Activated T-cell treated with anti-CD3 and anti-CD28 coated beads, Interleukin-2, amount 50 U/mL, for 4 hours (primary cell): Measurements from ENCODE around the gene YTHDF1. TPM values are rescaled to one million over a fixed set of nuclear protein-coding genes. Genes with fewer than 3 reads are reported as not detected.
A peak's percentile ranks its signal among the peaks of the same experiment; 100 is the strongest.

Experiments
- ATAC-seq, 2 donors: fragments of 200-7000 bp; cut with Tn5 transposase; one replicate each; pipeline ENCODE4 v1.10.0; 2021
- DNase-seq: peaks from one replicate; pipeline ENCODE4 v3.0.0-alpha.2; 2020
- H3K27me3 Mint-ChIP-seq: one replicate; pipeline ENCODE4 v1.8.0; 2021; ENCODE audit warnings: low read depth, mixed read lengths
- H3K36me3 Mint-ChIP-seq: one replicate; pipeline ENCODE4 v1.8.0; 2022; ENCODE audit warnings: mixed read lengths; ENCODE audit not compliant: insufficient read depth
- H3K4me1 Mint-ChIP-seq: one replicate; pipeline ENCODE4 v1.8.0; 2021; ENCODE audit warnings: low read depth, mixed read lengths
- H3K4me3 Mint-ChIP-seq: one replicate; pipeline ENCODE4 v1.8.0; 2021; ENCODE audit warnings: mild to moderate bottlenecking, moderate library complexity, mixed read lengths
- H3K9me3 Mint-ChIP-seq: one replicate; pipeline ENCODE4 v1.8.0; 2021; ENCODE audit warnings: mixed read lengths
- total RNA-seq, 3 donors: library from RNA; stranded (reverse); gene quantifications; one replicate each; pipeline ENCODE4 v1.2.1, GENCODE V29; 2021

Gene YTHDF1
- total RNA-seq, 3 donors from 2014 or later, result 53.5 to 59.6 (median 55.6) TPM

DNA sequence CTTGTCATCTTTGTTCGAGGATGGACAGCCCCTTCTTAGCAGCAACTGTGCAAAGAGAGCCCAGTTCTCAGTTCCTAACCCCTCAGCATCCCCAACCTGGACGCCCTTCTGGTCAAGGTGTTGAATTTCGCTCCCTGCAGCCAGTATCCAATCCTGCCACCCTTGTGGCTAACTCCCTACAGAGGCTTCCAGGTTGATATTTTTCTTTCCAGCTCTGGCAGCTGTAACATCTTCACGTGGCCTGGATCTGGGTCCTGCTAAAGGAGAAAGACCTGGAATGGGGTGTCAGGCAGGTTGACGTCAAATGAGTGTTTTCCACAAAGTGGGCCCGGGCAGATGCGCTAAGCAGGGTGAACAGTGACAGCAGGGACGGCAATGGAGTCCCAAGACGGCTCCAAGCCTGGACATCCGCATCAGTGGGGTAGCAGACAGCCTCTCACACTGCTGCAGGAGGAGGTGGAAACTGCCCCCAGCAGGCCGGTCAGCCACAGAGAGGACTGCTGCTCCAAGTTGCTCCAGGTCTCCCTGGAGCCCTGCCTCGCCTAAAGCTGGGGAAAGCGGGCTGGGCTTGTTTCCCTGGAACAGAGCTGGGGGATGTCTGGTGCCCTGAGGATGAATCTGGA is 1.0 kb upstream of the YTHDF1 start:
- no peak for ATAC-seq
- Mint-ChIP-seq H3K4me3 (peak overlapping the region; percentile 82), H3K4me1 (peaks cover 38% of the 10 kb centered on the region), H3K36me3 (peaks cover 25% of the 10 kb centered on the region), H3K9me3 (no peaks in the 10 kb centered on the region), H3K27me3 (peaks cover 6% of the 10 kb centered on the region)
- no peak for DNase-seq

GRCh38 chr20:63215101-63216040 is 560 bp downstream of the YTHDF1 start:
- Mint-ChIP-seq H3K4me1 (peaks cover 48% of the 10 kb centered on the region), H3K27me3 (peaks cover 6% of the 10 kb centered on the region), H3K4me3 (peak overlapping the region; percentile 97), H3K36me3 (peaks cover 28% of the 10 kb centered on the region), H3K9me3 (no peaks in the 10 kb centered on the region)
- ATAC-seq (peak; percentile 4 to 8), DNase-seq (no peak)

- peak overlapping the region; percentile 97 for H3K4me3 Mint-ChIP-seq
- peaks cover 53% of the 10 kb centered on the region for H3K4me1 Mint-ChIP-seq
- no peaks in the 10 kb centered on the region for H3K9me3 Mint-ChIP-seq
- ATAC-seq (no peak), DNase-seq (no peak)
- H3K36me3 Mint-ChIP-seq, result peaks cover 28% of the 10 kb centered on the region
- H3K27me3 Mint-ChIP-seq, result no peaks in the 10 kb centered on the region
These were observed 1.4 kb downstream of the YTHDF1 start for GRCh38 chr20:63214514-63214913.

DNA sequence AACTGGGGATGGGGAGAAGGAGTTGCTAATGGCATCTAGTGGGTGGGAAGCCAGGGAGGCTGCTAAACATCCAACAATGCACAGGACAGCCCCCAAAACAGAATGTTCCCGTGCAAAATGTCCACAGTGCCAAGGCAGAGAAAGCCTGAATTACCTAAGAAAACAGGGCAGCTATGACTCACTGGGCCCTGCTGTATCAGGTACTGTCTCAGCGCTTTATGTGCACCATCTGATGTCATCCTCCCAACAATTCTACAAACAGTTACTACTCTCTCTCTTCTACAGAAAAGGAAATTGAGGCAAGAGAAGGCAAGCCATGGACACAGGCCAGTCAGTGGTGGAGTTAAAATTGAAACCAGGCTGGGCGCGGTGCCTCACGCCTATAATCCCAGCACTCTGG is 3.1 kb downstream of the YTHDF1 start:
- H3K4me1 Mint-ChIP-seq, result peaks cover 58% of the 10 kb centered on the region
- no peaks in the 10 kb centered on the region for H3K9me3 Mint-ChIP-seq
- no peaks in the 10 kb centered on the region for H3K27me3 Mint-ChIP-seq
- DNase-seq (no peak), ATAC-seq (no peak)
- H3K36me3 Mint-ChIP-seq, result peaks cover 31% of the 10 kb centered on the region
- peak overlapping the region; percentile 40 for H3K4me3 Mint-ChIP-seq

- peak overlapping the region; percentile 28 for H3K4me3 Mint-ChIP-seq
- peaks cover 33% of the 10 kb centered on the region for H3K36me3 Mint-ChIP-seq
- H3K9me3 Mint-ChIP-seq, result no peaks in the 10 kb centered on the region
- ATAC-seq (no peak), DNase-seq (no peak)
- H3K4me1 Mint-ChIP-seq, result peaks cover 58% of the 10 kb centered on the region
- no peaks in the 10 kb centered on the region for H3K27me3 Mint-ChIP-seq
These were observed 3.6 kb downstream of the YTHDF1 start for GRCh38 chr20:63212393-63212730.

GRCh38 chr20:63210011-63210605 is 5.8 kb downstream of the YTHDF1 start:
- Mint-ChIP-seq H3K4me1 (peaks cover 50% of the 10 kb centered on the region), H3K27me3 (no peaks in the 10 kb centered on the region), H3K4me3 (no peak overlapping the region), H3K9me3 (no peaks in the 10 kb centered on the region), H3K36me3 (peaks cover 41% of the 10 kb centered on the region)
- no peak for DNase-seq
- ATAC-seq, result no peak

DNA sequence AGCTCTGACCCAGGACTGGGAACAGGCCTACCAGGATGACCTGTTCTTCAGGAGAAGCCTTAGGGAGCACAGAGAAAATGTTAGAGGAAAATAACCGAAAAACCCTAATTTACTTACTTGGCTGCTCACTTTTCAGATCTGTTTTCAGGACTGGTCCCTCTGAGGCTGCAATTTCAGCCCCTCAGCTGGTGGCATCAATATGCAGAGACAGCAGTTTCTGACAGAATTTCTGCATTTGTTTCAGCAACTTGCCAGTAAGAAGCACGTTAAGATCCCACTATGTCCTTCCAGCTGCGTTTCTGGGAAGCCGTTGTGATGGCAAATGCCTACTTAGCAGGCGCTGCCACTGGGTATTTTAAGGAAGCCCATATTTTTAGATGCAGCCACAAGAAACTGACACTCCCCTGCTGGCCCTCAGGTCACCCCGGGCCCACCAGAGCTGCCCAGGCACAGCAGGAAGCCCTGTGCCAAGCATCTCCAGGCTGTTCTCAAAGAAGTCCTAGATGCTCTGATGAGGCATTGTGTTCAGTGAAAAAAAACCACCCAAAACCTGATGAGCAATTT is 7.5 kb downstream of the YTHDF1 start:
- Mint-ChIP-seq H3K4me3 (no peak overlapping the region), H3K4me1 (peaks cover 34% of the 10 kb centered on the region), H3K27me3 (no peaks in the 10 kb centered on the region), H3K9me3 (no peaks in the 10 kb centered on the region), H3K36me3 (peaks cover 30% of the 10 kb centered on the region)
- no peak for DNase-seq
- no peak for ATAC-seq

GRCh38 chr20:63206878-63207277 is 9.1 kb downstream of the YTHDF1 start:
- H3K36me3 Mint-ChIP-seq, result peaks cover 28% of the 10 kb centered on the region
- no peaks in the 10 kb centered on the region for H3K27me3 Mint-ChIP-seq
- DNase-seq (no peak), ATAC-seq (no peak)
- no peak overlapping the region for H3K4me3 Mint-ChIP-seq
- H3K9me3 Mint-ChIP-seq, result no peaks in the 10 kb centered on the region
- H3K4me1 Mint-ChIP-seq, result peaks cover 19% of the 10 kb centered on the region

- H3K4me1 Mint-ChIP-seq, result peaks cover 22% of the 10 kb centered on the region
- no peak overlapping the region for H3K4me3 Mint-ChIP-seq
- H3K36me3 Mint-ChIP-seq, result peaks cover 31% of the 10 kb centered on the region
- H3K9me3 Mint-ChIP-seq, result no peaks in the 10 kb centered on the region
- no peaks in the 10 kb centered on the region for H3K27me3 Mint-ChIP-seq
- ATAC-seq (no peak), DNase-seq (no peak)
These were observed 10.0 kb downstream of the YTHDF1 start for GRCh38 chr20:63205896-63206295.

GRCh38 chr20:63204362-63204761 is 11.6 kb downstream of the YTHDF1 start:
- no peak overlapping the region for H3K4me3 Mint-ChIP-seq
- no peaks in the 10 kb centered on the region for H3K9me3 Mint-ChIP-seq
- H3K27me3 Mint-ChIP-seq, result no peaks in the 10 kb centered on the region
- H3K36me3 Mint-ChIP-seq, result peaks cover 31% of the 10 kb centered on the region
- peaks cover 13% of the 10 kb centered on the region for H3K4me1 Mint-ChIP-seq
- ATAC-seq (no peak), DNase-seq (no peak)

GRCh38 chr20:63202811-63203526 is 13.0 kb downstream of the YTHDF1 start:
- Mint-ChIP-seq H3K4me1 (peaks cover 16% of the 10 kb centered on the region), H3K4me3 (no peak overlapping the region), H3K36me3 (peaks cover 29% of the 10 kb centered on the region), H3K27me3 (no peaks in the 10 kb centered on the region), H3K9me3 (no peaks in the 10 kb centered on the region)
- ATAC-seq (no peak), DNase-seq (no peak)

DNA sequence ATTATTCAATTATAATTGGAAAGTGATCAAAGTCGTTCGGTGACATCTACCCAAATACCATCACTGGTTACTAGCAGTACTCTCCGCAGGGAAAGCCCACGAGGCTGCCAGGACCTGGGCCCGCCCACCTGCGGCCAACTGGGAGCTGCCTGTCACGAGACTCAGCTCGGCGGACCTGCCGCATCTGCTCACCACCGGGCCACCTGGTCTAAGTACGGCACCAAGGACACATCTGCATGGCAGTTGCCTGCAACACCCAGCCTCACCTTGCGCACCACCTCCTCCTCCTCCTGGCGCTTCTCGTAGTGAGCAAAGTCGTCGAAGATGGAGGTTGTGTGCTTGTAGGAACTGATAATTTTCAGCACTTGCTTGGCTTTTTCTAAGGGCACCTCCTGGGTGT is 13.9 kb downstream of the YTHDF1 start:
- DNase-seq (no peak), ATAC-seq (no peak)
- Mint-ChIP-seq H3K4me3 (no peak overlapping the region), H3K27me3 (no peaks in the 10 kb centered on the region), H3K9me3 (no peaks in the 10 kb centered on the region), H3K4me1 (peaks cover 20% of the 10 kb centered on the region), H3K36me3 (peaks cover 26% of the 10 kb centered on the region)

DNA sequence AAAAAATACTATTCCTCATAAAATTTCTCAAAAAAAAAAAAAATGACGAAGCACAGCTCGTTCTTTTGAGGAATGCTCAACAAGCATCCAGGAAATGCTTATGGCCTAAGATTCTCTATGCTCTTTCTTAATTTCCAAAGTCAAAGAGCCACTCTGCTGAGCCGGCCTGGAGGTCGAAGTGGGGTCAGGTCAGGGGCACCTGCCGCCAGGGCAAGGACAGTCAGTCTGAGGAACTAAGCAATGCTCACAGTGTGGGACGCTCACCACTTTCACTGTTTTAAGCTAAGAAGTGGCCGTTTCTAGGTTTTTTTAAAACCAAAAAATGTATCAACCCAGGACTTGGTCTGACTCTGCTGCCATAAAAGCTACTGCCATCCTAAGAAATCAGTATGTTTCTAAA is 17.3 kb downstream of the YTHDF1 start:
- Mint-ChIP-seq H3K4me3 (no peak overlapping the region), H3K36me3 (peaks cover 24% of the 10 kb centered on the region), H3K4me1 (peaks cover 28% of the 10 kb centered on the region), H3K9me3 (no peaks in the 10 kb centered on the region), H3K27me3 (no peaks in the 10 kb centered on the region)
- no peak for DNase-seq
- ATAC-seq, result no peak
